NOMO-1 (cell line): ENCODE results near the gene STARD6.
"Not testable (repeated sequence)": the region's sequence is repeated elsewhere in the genome, so short reads cannot be mapped to it uniquely, and the experiment has no call there.

Experiments
- DNase-seq, 2 experiments: peaks; one replicate each; lab custom pipeline; 2025; ENCODE audit not compliant: unreplicated experiment in 2 of 2; lab: John Stamatoyannopoulos, UW

The STARD6 gene, protein sequence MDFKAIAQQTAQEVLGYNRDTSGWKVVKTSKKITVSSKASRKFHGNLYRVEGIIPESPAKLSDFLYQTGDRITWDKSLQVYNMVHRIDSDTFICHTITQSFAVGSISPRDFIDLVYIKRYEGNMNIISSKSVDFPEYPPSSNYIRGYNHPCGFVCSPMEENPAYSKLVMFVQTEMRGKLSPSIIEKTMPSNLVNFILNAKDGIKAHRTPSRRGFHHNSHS

DNA sequence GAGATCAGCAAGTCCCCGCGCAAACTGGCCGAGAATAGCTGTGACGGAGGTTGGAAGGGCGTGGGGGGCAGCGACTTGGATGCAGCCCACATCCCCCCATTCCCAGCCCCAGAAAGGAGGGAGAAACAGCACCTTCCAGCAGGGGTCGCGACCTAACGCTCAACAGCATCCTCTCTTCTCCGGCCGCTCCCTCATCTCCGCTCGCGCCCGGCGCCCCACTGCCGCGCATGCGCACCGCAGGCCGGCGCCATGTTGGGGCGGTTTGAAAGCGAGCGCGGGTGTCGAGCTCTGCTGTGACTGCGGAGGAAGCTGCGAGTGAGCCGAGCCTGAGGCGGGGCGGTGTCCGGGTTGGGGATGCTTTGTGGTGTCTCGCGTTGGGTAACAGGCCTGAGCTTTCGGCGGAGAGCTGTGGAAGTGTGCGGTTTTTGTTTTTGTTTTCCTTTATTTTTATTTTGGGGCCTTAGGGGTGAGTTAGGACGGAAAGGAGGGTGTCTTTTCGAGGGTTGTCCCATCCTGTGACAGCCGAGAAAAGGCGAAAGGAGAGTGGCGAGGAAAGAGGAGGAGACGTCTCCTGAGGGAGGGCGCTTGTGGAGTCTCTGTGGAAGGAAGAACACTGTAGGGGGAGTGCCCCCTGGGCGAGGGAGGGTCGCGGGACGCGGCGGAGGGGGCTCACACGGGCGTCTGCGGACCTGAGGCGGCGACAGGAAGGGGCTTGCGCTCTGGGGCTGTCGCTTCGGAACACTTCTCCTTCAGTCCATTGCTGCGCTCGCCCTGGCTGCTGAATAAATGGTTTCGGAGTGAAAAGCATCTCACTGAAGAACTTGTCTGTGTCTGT is at the start of gene STARD6, which contains the start of gene C18orf54:
TSS of gene STARD6 (minus strand) at position 199 of the 835 bp plus-strand sequence. CDS start 3,285 bp downstream, outside the sequence.
TSS of gene C18orf54 (plus strand) at position 247 of the 835 bp plus-strand sequence. CDS start 2,667 bp downstream, outside the sequence.
- DNase-seq: peak; percentile 88 to 94

DNA sequence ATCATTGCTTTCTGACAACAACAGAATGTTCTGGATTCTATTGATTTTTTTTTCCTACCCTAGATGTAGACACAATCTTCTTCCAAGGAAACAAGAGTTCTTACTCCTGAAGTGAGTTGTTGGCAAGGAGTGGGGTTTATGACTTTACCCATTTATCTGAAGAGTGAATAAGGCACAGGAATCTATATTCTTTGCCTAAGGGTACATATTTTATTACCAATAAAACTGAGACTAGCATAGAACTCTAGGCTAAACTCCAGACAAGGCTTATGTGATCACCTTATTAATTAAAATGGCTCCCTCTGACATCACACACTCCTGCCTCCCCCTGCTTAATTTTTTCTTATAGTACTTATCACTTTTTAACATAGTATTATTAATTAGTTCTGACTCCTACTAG is 47.6 kb upstream of the STARD6 start:
- DNase-seq: no peak

DNA sequence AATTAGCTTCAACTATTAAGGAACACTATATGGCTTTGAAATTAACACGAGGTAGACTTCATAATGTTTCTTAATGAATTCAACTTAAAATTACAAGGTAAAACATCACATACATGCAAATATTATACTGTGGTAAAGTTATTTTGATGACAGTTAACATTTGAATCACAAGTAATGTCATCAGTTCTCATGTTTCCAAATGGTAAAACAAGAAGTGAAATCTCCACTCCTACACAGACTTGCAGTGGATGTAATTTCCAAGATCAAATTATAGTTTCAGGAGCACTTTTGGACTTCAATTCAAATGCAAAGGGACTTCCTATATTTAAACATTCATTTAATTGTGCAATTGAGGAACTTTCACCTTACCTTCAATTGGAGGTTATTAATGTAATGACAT is 39.1 kb upstream of the STARD6 start:
- DNase-seq: no peak

DNA sequence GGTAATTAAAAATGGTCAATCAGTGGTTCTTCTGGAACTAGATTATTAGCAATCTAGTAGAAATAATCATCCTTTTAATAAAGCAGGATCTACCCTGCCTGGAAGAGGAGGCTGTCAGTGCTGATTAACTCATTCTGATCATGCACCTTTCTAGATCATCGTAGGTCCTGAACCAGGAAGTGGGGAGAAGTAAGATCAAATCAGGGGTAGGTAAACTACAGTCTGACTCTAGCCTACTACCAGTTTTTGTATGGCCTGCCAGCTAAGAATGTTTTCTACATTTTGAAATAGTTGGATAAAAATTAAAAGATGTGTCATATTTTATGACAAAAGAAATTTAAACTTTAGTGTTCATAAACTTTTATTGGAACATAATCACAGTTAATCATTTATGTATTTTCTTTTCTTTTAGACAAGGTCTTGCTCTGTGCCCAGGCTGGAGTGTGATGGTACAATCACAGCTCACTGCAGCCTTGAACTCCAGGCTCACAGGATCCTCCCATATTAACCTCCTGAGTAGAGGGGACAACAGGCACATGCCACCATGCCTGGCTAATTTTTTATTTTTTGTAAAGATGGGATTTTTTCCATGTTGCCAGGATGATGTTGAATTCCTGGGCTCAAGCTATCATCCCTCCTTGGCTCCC is 36.1 kb upstream of the STARD6 start:
- DNase-seq: no peak

DNA sequence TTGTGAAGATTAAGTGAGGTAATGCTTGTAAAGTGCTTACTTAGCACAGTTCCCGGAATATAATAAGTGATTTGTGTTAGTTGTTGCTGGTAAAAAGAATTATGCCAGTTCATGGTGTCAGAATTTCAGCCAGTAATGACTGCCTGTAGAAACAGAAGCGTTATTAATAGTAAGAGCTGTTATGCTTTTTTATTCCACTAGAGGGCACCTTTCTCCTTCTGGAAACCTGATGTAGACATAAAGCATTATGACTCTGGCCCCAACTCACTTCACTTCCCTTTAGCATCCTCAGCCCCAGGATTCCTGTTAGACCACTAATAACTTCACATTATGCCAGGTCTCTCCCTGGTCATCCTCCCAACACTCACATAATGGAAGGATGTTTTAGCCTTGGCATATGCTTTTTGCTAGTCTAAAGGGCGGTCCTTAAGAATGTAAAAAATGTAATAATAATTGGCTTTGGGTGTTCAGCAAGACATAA is 34.9 kb upstream of the STARD6 start:
- DNase-seq: peak; percentile 15 to 60

DNA sequence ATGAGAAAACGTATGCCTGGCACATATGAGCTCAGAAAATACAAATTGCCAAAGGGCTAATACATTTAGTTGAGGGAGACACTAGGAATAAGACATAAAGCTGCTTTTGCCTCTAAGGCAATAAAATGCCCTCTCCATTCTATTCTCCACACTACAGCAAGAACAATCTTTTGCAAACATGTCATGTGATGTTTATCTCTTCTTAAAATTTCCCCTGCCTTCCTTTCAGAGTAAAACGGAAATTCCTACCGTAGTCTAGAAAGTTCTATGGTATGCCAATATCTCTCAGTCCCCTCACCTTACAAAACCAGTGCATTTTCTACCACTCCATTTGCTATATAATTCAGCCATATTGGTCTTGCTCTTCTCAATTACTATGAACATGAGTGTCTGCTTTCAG is 33.2 kb upstream of the STARD6 start:
- DNase-seq: no peak

DNA sequence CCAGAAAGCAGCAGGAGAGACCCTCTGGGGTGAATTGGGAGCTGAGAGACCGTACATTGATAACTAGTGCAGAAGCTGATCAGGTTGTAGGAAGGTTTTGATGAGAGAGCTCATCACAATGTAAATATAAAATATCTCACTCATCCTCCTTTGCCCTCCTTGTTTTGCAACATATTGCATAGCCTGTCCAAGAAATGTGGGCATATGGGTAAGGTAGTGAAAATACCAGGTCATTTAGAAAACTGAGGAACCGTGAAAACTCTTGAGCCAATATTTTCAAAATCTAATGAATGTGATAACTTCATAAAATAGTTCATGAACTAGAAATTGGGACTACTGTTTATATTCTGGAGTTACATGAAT is 31.5 kb upstream of the STARD6 start:
- no peak for DNase-seq

DNA sequence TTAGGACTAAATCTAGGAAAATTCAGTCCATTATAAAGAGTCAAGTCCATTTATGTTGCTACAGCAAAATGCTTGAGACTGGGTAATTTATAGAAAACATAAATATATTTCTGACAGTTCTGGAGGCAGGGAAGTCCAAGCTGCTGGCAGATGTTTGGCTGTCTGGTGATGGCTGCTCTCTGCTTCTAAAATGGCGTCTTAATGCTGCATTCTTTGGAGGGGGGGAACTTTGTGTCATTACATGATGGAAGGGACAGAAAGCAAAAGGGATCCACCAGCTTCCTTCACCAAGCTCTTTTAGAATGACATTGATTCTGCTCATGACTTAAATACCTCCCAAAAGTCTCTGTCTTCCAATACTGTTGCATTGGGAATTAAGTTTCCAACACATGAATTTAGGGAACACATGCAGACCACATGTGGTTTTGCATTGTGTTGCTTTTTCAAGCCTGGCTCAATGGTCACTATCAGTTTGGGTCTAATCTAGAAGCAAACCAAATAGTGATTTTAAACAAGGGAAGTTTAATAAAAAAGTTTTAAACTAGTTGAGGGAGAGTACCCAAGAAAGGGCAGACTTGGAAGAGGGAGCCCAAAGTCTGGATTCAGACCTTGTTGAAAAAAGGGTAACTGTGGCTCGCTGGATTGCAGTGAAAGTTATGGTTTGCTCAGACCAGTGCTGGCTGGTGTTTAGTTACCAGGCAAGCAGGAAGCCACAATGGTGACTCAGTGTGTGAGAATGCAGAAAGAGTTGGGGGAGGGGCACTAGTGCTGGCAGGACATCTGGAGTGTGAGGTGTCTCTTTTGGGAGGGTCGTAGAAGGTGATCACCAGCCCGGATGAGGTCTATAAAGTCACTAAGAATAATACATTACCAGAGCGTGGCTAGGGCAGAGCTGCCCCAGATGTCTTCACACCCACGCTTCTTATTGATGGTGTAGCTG is 30.8 kb upstream of the STARD6 start:
- peak; percentile 19 to 62 for DNase-seq

DNA sequence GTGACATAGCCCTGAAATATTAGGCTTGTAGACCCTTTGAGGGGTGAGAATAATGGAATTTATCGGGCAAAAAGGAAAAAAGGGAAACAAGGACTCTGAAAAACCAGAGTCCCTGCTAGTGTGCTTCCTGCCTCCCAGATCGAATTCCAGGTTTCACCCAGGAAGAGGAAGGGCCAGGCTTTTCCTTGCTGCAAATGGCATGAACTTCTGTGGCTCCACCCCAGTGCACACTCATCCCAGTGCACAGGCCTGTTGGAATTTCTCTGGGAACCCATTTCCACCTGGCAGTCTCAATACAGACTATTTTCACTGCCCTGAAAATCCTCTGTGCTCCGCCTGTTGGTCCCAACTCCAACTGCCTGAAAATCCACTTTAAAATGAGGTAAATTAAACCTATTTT is 30.0 kb upstream of the STARD6 start:
- no peak for DNase-seq

DNA sequence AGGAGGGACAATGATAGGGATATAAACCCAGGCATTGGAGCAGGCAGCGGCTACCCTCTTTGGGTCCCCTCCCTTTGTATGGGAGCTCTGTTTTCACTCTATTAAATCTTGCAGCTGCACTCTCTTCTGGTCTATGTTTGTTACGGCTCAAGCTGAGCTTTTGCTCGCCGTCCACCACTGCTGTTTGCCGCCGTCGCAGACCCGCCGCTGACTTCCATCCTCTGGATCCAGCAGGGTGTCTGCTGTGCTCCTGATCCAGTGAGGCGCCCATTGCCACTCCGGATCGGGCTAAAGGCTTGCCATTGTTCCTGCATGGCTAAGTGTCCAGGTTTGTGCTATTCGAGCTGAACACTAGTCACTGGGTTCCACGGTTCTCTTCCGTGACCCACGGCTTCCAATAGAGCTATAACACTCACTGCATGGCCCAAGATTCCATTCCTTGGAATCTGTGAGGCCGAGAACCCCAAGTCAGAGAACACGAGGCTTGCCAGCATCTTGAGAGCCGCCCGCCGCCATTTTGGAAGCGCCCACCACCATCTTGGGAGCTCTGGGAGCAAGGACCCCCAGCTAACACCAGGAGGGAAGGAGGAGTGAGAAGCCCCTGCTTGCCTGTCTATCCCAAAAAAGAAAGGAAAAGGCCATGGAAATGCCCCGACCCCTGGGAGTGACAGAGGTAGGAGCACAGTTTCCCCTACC is 29.3 kb upstream of the STARD6 start:
- not testable (repeated sequence) for DNase-seq

DNA sequence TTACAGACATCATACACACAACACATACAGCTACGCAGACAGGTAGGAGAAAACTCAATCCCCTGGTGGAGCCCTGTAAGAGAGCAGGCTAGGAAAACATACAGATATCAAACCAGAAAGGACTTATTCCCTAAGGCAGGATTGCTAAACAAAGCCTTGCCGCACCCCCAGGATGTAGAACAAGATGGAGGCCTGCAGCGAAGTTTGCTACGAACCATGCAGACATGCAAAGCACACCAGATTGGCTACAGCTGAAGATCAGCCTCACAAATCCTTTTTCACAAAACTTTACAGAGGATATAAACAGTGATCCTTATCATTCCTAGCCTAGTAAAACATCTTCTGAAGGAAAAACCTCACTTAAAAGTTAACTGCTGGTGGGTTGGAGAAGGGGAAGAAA is 28.4 kb upstream of the STARD6 start:
- DNase-seq: no peak

DNA sequence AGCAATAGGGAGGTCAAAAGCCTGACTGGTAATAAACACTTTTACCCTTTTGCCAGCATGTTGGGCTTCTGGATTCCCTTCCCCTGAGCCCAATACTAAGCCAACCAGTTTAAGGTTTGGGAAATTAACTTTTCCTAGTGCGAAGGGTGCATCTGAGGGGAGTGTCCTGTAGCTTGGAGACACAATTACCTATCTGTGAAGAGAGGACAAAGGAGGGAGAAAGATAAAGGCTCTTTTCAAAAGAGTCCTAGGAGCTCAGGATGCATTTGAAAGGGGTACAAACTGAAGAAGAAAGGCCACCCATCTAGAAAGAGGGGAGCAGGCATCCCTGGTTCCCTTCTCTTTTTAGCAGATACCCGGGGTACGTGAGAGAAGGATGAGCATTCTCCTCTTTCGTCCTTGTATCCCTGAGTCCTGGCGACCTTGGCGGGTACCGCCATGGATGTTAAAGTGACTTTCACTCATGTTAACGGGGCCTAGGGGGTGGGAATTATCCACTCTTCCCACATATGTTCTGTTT is 25.1 kb upstream of the STARD6 start:
- DNase-seq: no peak

DNA sequence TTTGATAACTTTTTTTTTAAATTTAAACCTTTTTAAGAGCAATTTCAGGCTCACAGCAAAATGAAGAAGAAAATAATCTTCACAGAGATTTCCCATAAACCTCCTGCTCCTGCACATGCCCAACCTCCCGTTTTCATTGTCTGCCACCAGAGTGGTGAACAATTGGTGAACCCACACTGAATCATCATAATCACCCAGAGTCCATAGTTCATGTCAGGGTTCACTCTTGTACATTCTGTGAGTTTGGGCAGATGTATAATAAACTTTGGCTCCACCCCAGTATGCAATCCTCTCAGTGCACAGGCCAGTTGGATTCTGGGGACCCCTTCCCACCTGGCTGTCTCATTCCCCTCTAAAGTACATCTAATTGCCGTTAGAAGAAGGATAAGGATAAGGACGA is 24.4 kb upstream of the STARD6 start:
- DNase-seq: no peak

DNA sequence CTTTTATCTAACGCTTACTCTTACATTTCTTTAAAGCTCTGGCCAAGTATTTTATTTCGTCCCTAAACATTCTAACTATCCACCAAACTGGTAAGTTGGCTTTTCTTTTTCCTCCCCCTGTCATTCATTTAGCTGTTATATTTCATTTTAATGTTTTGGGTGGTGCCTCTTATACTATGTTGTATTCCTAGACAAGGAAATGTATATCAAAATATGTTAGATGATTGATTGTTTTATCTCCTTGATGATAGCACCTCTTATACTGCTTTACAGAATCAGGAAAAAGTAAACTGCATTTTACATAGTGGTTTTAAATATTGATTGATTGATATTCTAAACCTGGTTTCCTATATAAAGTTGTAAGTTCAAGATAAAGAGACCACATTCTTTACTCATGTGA is 24.0 kb upstream of the STARD6 start:
- DNase-seq: no peak

DNA sequence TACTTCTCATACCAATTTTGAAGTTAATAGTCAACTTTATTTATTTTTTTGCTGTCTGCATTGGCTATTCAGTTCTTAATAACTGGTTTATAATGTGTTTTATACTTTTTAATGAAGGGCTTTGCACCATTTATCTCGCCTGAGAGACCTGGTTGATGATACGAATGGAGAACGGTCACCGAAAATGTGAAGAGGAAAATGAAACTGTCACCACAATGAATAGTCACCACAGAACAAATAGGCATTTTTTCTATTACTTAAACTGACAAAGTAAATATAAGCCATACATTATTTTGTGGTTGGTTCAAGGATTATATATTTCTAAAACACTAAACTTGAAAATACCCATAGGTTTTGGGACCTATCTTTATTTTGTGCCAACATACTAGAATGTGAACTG is 20.4 kb upstream of the STARD6 start:
- no peak for DNase-seq

DNA sequence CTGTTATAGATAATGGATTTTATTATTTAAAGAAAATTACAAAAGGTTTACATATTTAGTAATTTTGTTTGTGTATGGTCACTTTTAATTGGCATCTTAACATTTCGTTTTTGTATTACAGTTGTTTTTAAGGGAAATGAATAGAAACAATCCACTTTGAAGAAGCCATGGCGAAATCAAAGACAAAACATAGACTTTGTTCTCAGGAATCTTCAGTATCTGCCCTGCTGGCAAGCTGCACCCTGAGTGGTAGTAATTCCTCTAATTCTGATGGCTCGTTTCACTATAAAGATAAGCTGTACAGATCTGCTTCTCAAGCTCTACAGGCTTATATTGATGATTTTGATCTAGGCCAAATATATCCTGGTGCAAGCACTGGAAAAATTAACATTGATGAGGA is 2.7 kb upstream of the STARD6 start:
- DNase-seq: no peak

DNA sequence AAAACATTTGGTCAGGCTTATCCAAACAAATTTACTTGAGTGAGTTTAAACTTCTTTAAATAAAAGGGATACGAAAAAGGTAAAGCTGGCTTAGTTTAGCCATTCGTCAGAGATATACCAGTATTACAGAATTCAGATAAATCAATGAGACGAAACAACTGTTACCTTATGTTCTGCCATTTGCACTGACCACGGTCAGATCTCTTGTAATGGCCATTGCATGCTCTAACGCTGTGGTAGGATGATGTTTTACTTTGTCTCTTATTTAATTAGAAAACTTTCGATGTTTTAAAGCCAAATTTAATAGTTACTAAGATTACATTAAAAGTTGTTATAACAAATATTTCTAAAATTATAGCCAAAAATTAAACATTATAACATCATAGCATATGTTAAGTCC is 1.6 kb upstream of the STARD6 start:
- no peak for DNase-seq

DNA sequence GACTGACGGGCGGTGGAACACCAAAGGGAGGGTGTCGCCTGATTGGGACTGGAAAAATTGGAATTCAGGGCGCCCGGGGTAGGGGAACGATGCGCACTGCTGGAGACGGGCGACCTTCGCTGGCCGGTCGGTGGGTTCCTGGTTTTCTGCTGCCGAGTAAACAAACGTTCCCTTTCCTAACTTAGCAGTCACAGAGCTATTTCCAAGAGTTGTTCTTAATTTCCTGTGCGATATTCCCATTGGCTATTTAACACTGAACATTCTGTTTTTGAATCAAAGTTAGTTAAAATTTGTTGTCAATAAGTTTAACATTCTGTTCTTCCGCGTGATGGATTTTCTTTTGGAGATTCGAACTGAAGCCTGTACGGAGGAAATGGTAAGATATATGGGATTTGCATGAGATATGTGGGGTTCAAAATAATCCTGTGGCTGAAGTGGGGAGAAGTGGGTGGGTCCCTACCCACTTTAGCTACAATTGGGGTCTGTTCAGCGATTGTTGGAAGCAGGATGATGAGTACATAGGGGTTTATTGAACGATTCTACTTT is 910 bp upstream of the STARD6 start:
- peak; percentile 11 to 38 for DNase-seq

DNA sequence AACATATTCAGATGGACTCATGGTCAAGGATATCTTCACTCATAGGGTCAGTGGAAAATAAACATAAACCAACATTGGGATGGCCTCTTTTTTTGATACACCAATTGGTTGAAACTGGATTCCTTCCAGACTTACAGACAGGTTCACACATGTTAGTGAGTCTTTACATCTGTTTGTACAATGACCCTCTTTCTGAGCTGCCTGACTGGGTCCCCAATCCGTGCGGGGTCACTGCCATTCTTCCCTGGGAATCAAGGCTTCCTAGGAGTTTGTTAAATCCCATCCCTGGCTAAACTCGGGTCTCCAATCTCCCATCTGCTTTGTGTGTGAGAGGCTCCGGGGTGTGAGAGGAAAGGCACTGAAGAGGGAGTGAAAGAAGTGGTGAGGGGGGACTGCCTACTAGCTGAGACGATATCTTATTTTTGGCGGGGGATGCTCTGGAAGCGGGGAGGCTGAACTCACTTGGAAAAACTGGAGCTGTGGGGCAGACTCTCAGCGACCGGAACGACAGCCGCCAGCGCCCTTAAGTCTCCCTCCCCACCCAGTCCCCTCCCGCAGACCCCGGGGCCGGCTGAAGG is 487 bp downstream of the STARD6 start:
- peak in 1 of 2 experiments; percentile 25 for DNase-seq
